HEK293 (cell line): ENCODE results near the gene NAP1L4.

Experiments
- CTCF ChIA-PET: fragments of 350-600 bp; formaldehyde crosslinking; extraction: SDS; loops from one replicate; lab custom pipeline; 2021; ENCODE audit warnings: antibody characterized with exemption; lab: Yijun Ruan, JAX
- POLR2A ChIA-PET: fragments of 300-600 bp; formaldehyde crosslinking; extraction: SDS; loops from one replicate; lab custom pipeline; 2020; ENCODE audit warnings: antibody characterized with exemption, inconsistent platforms; lab: Yijun Ruan, JAX
- H3K27ac ChIP-seq: fragments of 200-500 bp; sonication (Bioruptor generic); 2 replicates; pipeline ENCODE4 v1.5.1; 2014; ENCODE audit warnings: low read depth, low read length, control low read depth, inconsistent platforms; ENCODE audit errors: extremely low read depth
- H3K36me3 ChIP-seq, 2 experiments: fragments of 200-500 bp in 1 of 2; sonication (Bioruptor generic) in 1 of 2; 1 replicate in 1 of 2; 2 replicates in 1 of 2; pipeline ENCODE4 v1.5.1; 2014 to 2017; ENCODE audit warnings: inconsistent platforms in 2 of 2, low read length in 2 of 2; ENCODE audit not compliant: control insufficient read depth in 2 of 2, insufficient read depth in 1 of 2
- H3K4me1 ChIP-seq: fragments of 200-500 bp; sonication (Bioruptor generic); 2 replicates; pipeline ENCODE4 v1.5.1; 2014; ENCODE audit warnings: mild to moderate bottlenecking, low read length, inconsistent platforms; ENCODE audit not compliant: control insufficient read depth, insufficient read depth
- H3K4me3 ChIP-seq: 2 replicates; pipeline ENCODE4 v1.5.1; 2011; ENCODE audit warnings: low read depth, mild to moderate bottlenecking, control low read depth, low read length, moderate library complexity
- H3K9me3 ChIP-seq: fragments of 200-500 bp; sonication (Bioruptor generic); 2 replicates; pipeline ENCODE4 v1.5.1; 2014; ENCODE audit warnings: low read depth, low read length, inconsistent platforms; ENCODE audit not compliant: control insufficient read depth, insufficient read depth
- EGR2 ChIP-seq: fragments of 450-650 bp; formaldehyde crosslinking; IDR thresholded peaks from 2 replicates; pipeline ENCODE4 v1.5.1; 2016; ENCODE audit warnings: low read depth, missing biosample characterization, missing genetic modification characterization
- ELK4 ChIP-seq: IDR thresholded peaks from 2 replicates; pipeline ENCODE4 v1.6.1; 2011; ENCODE audit warnings: mild to moderate bottlenecking, low read depth, low read length, borderline replicate concordance
- FEZF1 ChIP-seq: fragments of 450-650 bp; formaldehyde crosslinking; IDR thresholded peaks from 2 replicates; pipeline ENCODE4 v1.5.1; 2016; ENCODE audit warnings: missing biosample characterization, missing genetic modification characterization
- GLIS1 ChIP-seq: fragments of 450-650 bp; formaldehyde crosslinking; IDR thresholded peaks from 2 replicates; pipeline ENCODE4 v1.5.1; 2016; ENCODE audit warnings: missing biosample characterization, missing genetic modification characterization
- IKZF3 ChIP-seq: fragments of 450-650 bp; IDR thresholded peaks from 2 replicates; pipeline ENCODE4 v1.5.0; 2018; ENCODE audit warnings: missing biosample characterization, mild to moderate bottlenecking, missing genetic modification characterization, moderate library complexity
- KLF8 ChIP-seq: fragments of 450-650 bp; formaldehyde crosslinking; IDR thresholded peaks from 2 replicates; pipeline ENCODE4 v1.5.1; 2016; ENCODE audit warnings: missing biosample characterization, missing genetic modification characterization
- OVOL3 ChIP-seq: fragments of 450-650 bp; formaldehyde crosslinking; IDR thresholded peaks from 2 replicates; pipeline ENCODE4 v1.5.1; 2016; ENCODE audit warnings: missing biosample characterization, missing genetic modification characterization
- PRDM4 ChIP-seq: fragments of 450-650 bp; formaldehyde crosslinking; IDR thresholded peaks from 2 replicates; pipeline ENCODE4 v1.5.1; 2017; ENCODE audit warnings: missing biosample characterization, missing genetic modification characterization
- SP3 ChIP-seq: fragments of 450-650 bp; formaldehyde crosslinking; IDR thresholded peaks from 2 replicates; pipeline ENCODE4 v1.5.1; 2016; ENCODE audit warnings: missing biosample characterization, missing genetic modification characterization
- ZBTB20 ChIP-seq: fragments of 450-650 bp; formaldehyde crosslinking; IDR thresholded peaks from 2 replicates; pipeline ENCODE4 v1.5.1; 2016; ENCODE audit warnings: missing biosample characterization, missing genetic modification characterization
- ZBTB44 ChIP-seq: fragments of 450-650 bp; IDR thresholded peaks from 2 replicates; pipeline ENCODE4 v1.5.1; 2018; ENCODE audit warnings: missing biosample characterization, mild to moderate bottlenecking, missing genetic modification characterization
- ZBTB49 ChIP-seq: fragments of 450-650 bp; formaldehyde crosslinking; IDR thresholded peaks from 2 replicates; pipeline ENCODE4 v1.5.1; 2016; ENCODE audit warnings: missing biosample characterization, missing genetic modification characterization, low read depth
- ZBTB6 ChIP-seq: fragments of 450-650 bp; formaldehyde crosslinking; IDR thresholded peaks from 2 replicates; pipeline ENCODE4 v1.5.1; 2017; ENCODE audit warnings: missing biosample characterization, missing genetic modification characterization
- ZBTB8A ChIP-seq: fragments of 450-650 bp; formaldehyde crosslinking; IDR thresholded peaks from 2 replicates; pipeline ENCODE4 v1.5.1; 2016; ENCODE audit warnings: missing biosample characterization, missing genetic modification characterization
- ZFHX2 ChIP-seq: fragments of 450-650 bp; formaldehyde crosslinking; conservative IDR thresholded peaks from 2 replicates; pipeline ENCODE4 v1.5.1; 2016; ENCODE audit warnings: missing biosample characterization, missing genetic modification characterization
- ZIC2 ChIP-seq: fragments of 450-650 bp; formaldehyde crosslinking; IDR thresholded peaks from 2 replicates; pipeline ENCODE4 v1.5.1; 2016; ENCODE audit warnings: missing biosample characterization, missing genetic modification characterization
- ZNF223 ChIP-seq: fragments of 450-650 bp; formaldehyde crosslinking; IDR thresholded peaks from 2 replicates; pipeline ENCODE4 v1.5.1; 2016; ENCODE audit warnings: missing biosample characterization, missing genetic modification characterization
- ZNF341 ChIP-seq: fragments of 450-650 bp; formaldehyde crosslinking; IDR thresholded peaks from 2 replicates; pipeline ENCODE4; 2016; ENCODE audit warnings: low read depth, missing biosample characterization, missing genetic modification characterization
- ZNF423 ChIP-seq: fragments of 450-650 bp; formaldehyde crosslinking; IDR thresholded peaks from 2 replicates; pipeline ENCODE4 v1.5.1; 2016; ENCODE audit warnings: missing biosample characterization, missing genetic modification characterization
- ZNF610 ChIP-seq: fragments of 450-650 bp; formaldehyde crosslinking; IDR thresholded peaks from 2 replicates; pipeline ENCODE4 v1.5.1; 2016; ENCODE audit warnings: missing biosample characterization, missing genetic modification characterization, borderline replicate concordance
- ZNF623 ChIP-seq: fragments of 450-650 bp; formaldehyde crosslinking; IDR thresholded peaks from 2 replicates; pipeline ENCODE4 v1.5.1; 2016; ENCODE audit warnings: missing biosample characterization, missing genetic modification characterization
- ZNF660 ChIP-seq: fragments of 450-650 bp; IDR thresholded peaks from 2 replicates; pipeline ENCODE4 v1.5.1; 2018; ENCODE audit warnings: missing biosample characterization, mild to moderate bottlenecking, missing genetic modification characterization
- ZNF670 ChIP-seq: fragments of 450-650 bp; formaldehyde crosslinking; IDR thresholded peaks from 2 replicates; pipeline ENCODE4 v1.5.1; 2016; ENCODE audit warnings: missing biosample characterization, missing genetic modification characterization, low read depth
- ZNF777 ChIP-seq: fragments of 450-650 bp; formaldehyde crosslinking; IDR thresholded peaks from 2 replicates; pipeline ENCODE4 v1.5.1; 2017; ENCODE audit warnings: missing biosample characterization, missing genetic modification characterization, borderline replicate concordance
- ZXDB ChIP-seq: fragments of 450-650 bp; formaldehyde crosslinking; IDR thresholded peaks from 2 replicates; pipeline ENCODE4 v1.5.1; 2016; ENCODE audit warnings: missing biosample characterization, missing genetic modification characterization

NAP1L4 gene

GRCh38 chr11:3001496-3001895, 9.4 kb upstream of the NAP1L4 start:
- Histone ChIP-seq H3K36me3 (peaks cover 0 to 57% of the 10 kb centered on the region in 2 experiments; a peak in 2 of 3 replicates), H3K9me3 (no peaks in the 10 kb centered on the region), H3K4me1 (peaks cover 3% of the 10 kb centered on the region; the same call in 1 of the 2 replicates), H3K4me3 (no peak overlapping the region), H3K27ac (no peak overlapping the region)
- TF ChIP-seq OVOL3 = no peak
- no peak for TF ChIP-seq ZNF777 (tag by site-specific recombination)
- peak; percentile 34 for TF ChIP-seq ZIC2
- TF ChIP-seq PRDM4 (tag by site-specific recombination) = no peak
- no peak for TF ChIP-seq GLIS1
- no peak for TF ChIP-seq ZNF223
- TF ChIP-seq ZBTB20 (tag by site-specific recombination) = peak; percentile 48; the same call in 1 of the 2 replicates
- ChIA-PET CTCF (interaction anchor here (0.7 to 1.0 kb wide), 3 partner anchors 26 to 966 kb away, joined by 3 to 4 read pairs (median 3); no protein-coding TSS in a partner anchor), POLR2A (no interaction called here)

GRCh38 chr11:3000032-3000961, 8.2 kb upstream of the NAP1L4 start:
- Histone ChIP-seq H3K36me3 (peaks cover 0 to 49% of the 10 kb centered on the region in 2 experiments; a peak in 1 of 3 replicates), H3K27ac (no peak overlapping the region), H3K4me1 (peaks cover 3% of the 10 kb centered on the region; the same call in 1 of the 2 replicates), H3K9me3 (no peaks in the 10 kb centered on the region), H3K4me3 (no peak overlapping the region)
- ChIA-PET POLR2A (no interaction called here), CTCF (interaction anchor here (0.7 kb wide), 1 partner anchor 967 kb away, joined by 3 read pairs; no protein-coding TSS in a partner anchor)
- TF ChIP-seq ZBTB44 (peak; percentile 44; the same call in 1 of the 2 replicates), ZNF341 (tag by site-specific recombination) (peak; percentile 26), ZBTB8A (tag by site-specific recombination) (peak; percentile 33), IKZF3 (tag by site-specific recombination) (peak; percentile 46; the same call in 1 of the 2 replicates), ZBTB49 (tag by site-specific recombination) (no peak), ZFHX2 (0 out of 2 replicates have a peak, but pooled peaks have one; percentile 17), ZNF660 (no peak), FEZF1 (tag by site-specific recombination) (no peak), ELK4 (no peak), KLF8 (tag by site-specific recombination) (no peak), ZNF423 (tag by site-specific recombination) (peak; percentile 86), ZNF610 (tag by site-specific recombination) (no peak), ZXDB (tag by site-specific recombination) (no peak), ZBTB6 (peak; percentile 70), ZNF670 (no peak), ZIC2 (peak; percentile 99), SP3 (no peak), ZNF623 (no peak), EGR2 (peak; percentile 42; the same call in 1 of the 2 replicates)
